HG03442 (cell line): ENCODE data around the gene SLC6A20.
A peak's percentile ranks its signal among the peaks of the same experiment; 100 is the strongest.

ENCODE experiments used
- ATAC-seq: cut with Tn5 transposase; IDR thresholded peaks from one replicate; pipeline ENCODE4 v1.9.1; 2021; ENCODE audit warnings: mild to moderate bottlenecking, moderate library complexity; ENCODE audit not compliant: unreplicated experiment

SLC6A20 gene

GRCh38 chr3:45795882-45796765, at the start of gene SLC6A20:
SLC6A20 (minus strand) TSS chr3:45796536; CDS start chr3:45796419, 117 bp downstream.
- ATAC-seq, result no peak

- ATAC-seq, result no peak
Observed at GRCh38 chr3:45844616-45845015, 48.3 kb upstream of the SLC6A20 start.

GRCh38 chr3:45842851-45843625, 46.7 kb upstream of the SLC6A20 start:
- no peak for ATAC-seq

GRCh38 chr3:45841757-45842491, 45.6 kb upstream of the SLC6A20 start, which contains the start of gene LZTFL1:
LZTFL1 (minus strand) TSS chr3:45842119; CDS start chr3:45841991, 128 bp downstream.
- ATAC-seq, result peak; percentile 81

GRCh38 chr3:45841420-45841756, 45.1 kb upstream of the SLC6A20 start:
- peak; percentile 25 for ATAC-seq

- ATAC-seq, result no peak
Observed at GRCh38 chr3:45838466-45838865, 42.1 kb upstream of the SLC6A20 start.

- ATAC-seq, result no peak
Observed at GRCh38 chr3:45832699-45833098, 36.4 kb upstream of the SLC6A20 start.

- ATAC-seq, result no peak
Observed at GRCh38 chr3:45830121-45830520, 33.8 kb upstream of the SLC6A20 start.

- no peak for ATAC-seq
Observed at GRCh38 chr3:45826908-45827307, 30.6 kb upstream of the SLC6A20 start.

- no peak for ATAC-seq
Observed at GRCh38 chr3:45826321-45826720, 30.0 kb upstream of the SLC6A20 start.

- ATAC-seq, result no peak
Observed at GRCh38 chr3:45821127-45821526, 24.8 kb upstream of the SLC6A20 start.

- no peak for ATAC-seq
Observed at GRCh38 chr3:45819543-45819942, 23.2 kb upstream of the SLC6A20 start.

GRCh38 chr3:45817831-45818522, 21.6 kb upstream of the SLC6A20 start:
- ATAC-seq, result no peak

GRCh38 chr3:45816544-45816943, 20.2 kb upstream of the SLC6A20 start:
- ATAC-seq, result no peak

- ATAC-seq, result no peak
Observed at GRCh38 chr3:45814322-45814721, 18.0 kb upstream of the SLC6A20 start.

GRCh38 chr3:45807681-45808540, 11.6 kb upstream of the SLC6A20 start:
- ATAC-seq, result no peak

- no peak for ATAC-seq
Observed at GRCh38 chr3:45807133-45807532, 10.8 kb upstream of the SLC6A20 start.

GRCh38 chr3:45806072-45806471, 9.7 kb upstream of the SLC6A20 start:
- ATAC-seq, result no peak

- ATAC-seq, result no peak
Observed at GRCh38 chr3:45803252-45803935, 7.1 kb upstream of the SLC6A20 start.
